Neural progenitor cell (in vitro differentiated cells): ENCODE results near the gene ZCRB1.

Source experiments
- EZH2 ChIP-seq: fragments of 200-600 bp; sonication (generic); IDR thresholded peaks from 2 replicates; pipeline ENCODE4 v1.6.1; 2017; ENCODE audit warnings: antibody characterized with exemption, mild to moderate bottlenecking, moderate library complexity
- EZH2phosphoT487 ChIP-seq: fragments of 200-600 bp; sonication (generic); IDR thresholded peaks from 2 replicates; pipeline ENCODE4 v1.6.1; 2017; ENCODE audit warnings: antibody characterized with exemption

GRCh38 chr12:42309996-42310395 is 15.9 kb downstream of the ZCRB1 start:
- TF ChIP-seq EZH2 (no peak), EZH2phosphoT487 (no peak)
